Urinary bladder (tissue), 2 donors: ENCODE measurements around the gene TUBB8. TPM values are rescaled to one million over a fixed set of nuclear protein-coding genes. Genes with fewer than 3 reads are reported as not detected.

ENCODE experiments used
- polyA plus RNA-seq: library from polyadenylated mRNA; stranded (reverse); fragments of 200-250 nt; gene quantifications from one replicate; pipeline ENCODE4 v1.2.3, GENCODE V29; 2013
- total RNA-seq: library from RNA; depleted of rRNA; stranded (reverse); fragments of >200 nt; gene quantifications from one replicate; pipeline ENCODE4 v1.2.3, GENCODE V29; 2014
- donor health status: healthy.

TUBB8 gene
- total and polyA plus RNA-seq, 2 donors = 0.48 TPM; not detected in 1

Other genes starting within 250 kb of the TUBB8 start
- 114 TPM for gene ZMYND11, start 86.2 kb upstream of the TUBB8 start, total RNA-seq
- gene ZMYND11, start 86.2 kb upstream of the TUBB8 start, polyA plus RNA-seq = 87.6 TPM